MM.1S (cell line): ENCODE data around the gene STIM1.

Experiments used
- DNase-seq: peaks from one replicate; pipeline ENCODE4 v3.0.0-alpha.2; 2015
- H2AFZ ChIP-seq: fragments of 300-600 bp; sonication (generic); 2 replicates; pipeline ENCODE4 v1.6.0; 2016; ENCODE audit warnings: antibody characterized with exemption, low read length
- H3F3A ChIP-seq: fragments of 300-600 bp; sonication (generic); 2 replicates; pipeline ENCODE4 v1.6.1; 2016; ENCODE audit warnings: mild to moderate bottlenecking, antibody characterized with exemption, low read length, moderate library complexity, mixed read lengths; ENCODE audit not compliant: insufficient read depth
- H3K27ac ChIP-seq: fragments of 300-600 bp; sonication (generic); 2 replicates; pipeline ENCODE4 v1.5.1; 2016; ENCODE audit warnings: mild to moderate bottlenecking, low read length
- H3K27me3 ChIP-seq: fragments of 300-600 bp; sonication (generic); replicated peaks from 2 replicates; pipeline ENCODE4 v1.6.0; 2016; ENCODE audit warnings: low read length; ENCODE audit not compliant: insufficient read depth
- H3K36me3 ChIP-seq: fragments of 300-600 bp; sonication (generic); replicated peaks from 2 replicates; pipeline ENCODE4 v1.6.1; 2016; ENCODE audit warnings: mild to moderate bottlenecking, low read length, mixed read lengths; ENCODE audit not compliant: insufficient read depth
- H3K4me1 ChIP-seq: fragments of 300-600 bp; sonication (generic); 2 replicates; pipeline ENCODE4 v1.6.1; 2016; ENCODE audit warnings: low read length, mixed read lengths
- H3K4me2 ChIP-seq: fragments of 300-600 bp; sonication (generic); 2 replicates; pipeline ENCODE4 v1.6.0; 2016; ENCODE audit warnings: low read depth, low read length
- H3K4me3 ChIP-seq: fragments of 300-600 bp; sonication (generic); 2 replicates; pipeline ENCODE4 v1.5.1; 2016; ENCODE audit warnings: low read length, mixed read lengths
- H3K79me2 ChIP-seq: fragments of 300-600 bp; sonication (generic); 2 replicates; pipeline ENCODE4 v1.6.1; 2016; ENCODE audit warnings: mixed run types, low read length, mixed read lengths
- H3K9ac ChIP-seq: fragments of 300-600 bp; sonication (generic); 2 replicates; pipeline ENCODE4 v1.6.1; 2016; ENCODE audit warnings: low read length, mixed read lengths
- H3K9me2 ChIP-seq: fragments of 300-600 bp; sonication (generic); replicated peaks from 2 replicates; pipeline ENCODE4 v1.6.1; 2016; ENCODE audit warnings: mild to moderate bottlenecking, low read length, mixed read lengths; ENCODE audit not compliant: insufficient read depth
- H3K9me3 ChIP-seq: fragments of 300-600 bp; sonication (generic); replicated peaks from 2 replicates; pipeline ENCODE4 v1.6.1; 2016; ENCODE audit warnings: mild to moderate bottlenecking, low read length, mixed read lengths; ENCODE audit not compliant: insufficient read depth
- H4K20me1 ChIP-seq: fragments of 300-600 bp; sonication (generic); 2 replicates; pipeline ENCODE4 v1.6.1; 2016; ENCODE audit warnings: mild to moderate bottlenecking, low read length, moderate library complexity, mixed read lengths; ENCODE audit not compliant: insufficient read depth
- CTCF ChIP-seq: fragments of 300-600 bp; sonication (generic); IDR thresholded peaks from 2 replicates; pipeline ENCODE4 v1.5.1; 2016; ENCODE audit warnings: antibody characterized with exemption, low read length, mixed read lengths
- EZH2 ChIP-seq: fragments of 300-600 bp; sonication (generic); optimal IDR thresholded peaks from 2 replicates; pipeline ENCODE3; 2017; ENCODE audit warnings: low read depth, mild to moderate bottlenecking, antibody characterized with exemption, low read length, mixed read lengths
- EZH2phosphoT487 ChIP-seq: fragments of 300-600 bp; sonication (generic); IDR thresholded peaks from 2 replicates; pipeline ENCODE4 v1.6.1; 2018; ENCODE audit warnings: antibody characterized with exemption, low read length

The STIM1 gene

GRCh38 chr11:3840004-3840869, 15.2 kb upstream of the STIM1 start:
- Histone ChIP-seq H3K27me3 (no peaks in the 10 kb centered on the region), H3K4me1 (peaks cover 34% of the 10 kb centered on the region), H2AFZ (peak overlapping the region; percentile 57; the same call in 1 of the 2 replicates), H3K27ac (peak overlapping the region; percentile 29; the same call in 1 of the 2 replicates), H3K4me3 (peak overlapping the region; percentile 71), H3K36me3 (no peaks in the 10 kb centered on the region; the same call in 1 of the 2 replicates), H3F3A (peaks cover 7% of the 10 kb centered on the region), H3K9ac (peak overlapping the region; percentile 97), H4K20me1 (0 out of 2 replicates have a peak, but pooled peaks cover 4% of the 10 kb centered on the region), H3K9me3 (no peaks in the 10 kb centered on the region), H3K4me2 (peak overlapping the region; percentile 87), H3K9me2 (no peaks in the 10 kb centered on the region), H3K79me2 (peaks cover 54% of the 10 kb centered on the region)
- no peak for DNase-seq
- TF ChIP-seq EZH2phosphoT487 (no peak), CTCF (no peak), EZH2 (no peak)

- H3K4me1 ChIP-seq, result peaks cover 34% of the 10 kb centered on the region
- H3K9ac ChIP-seq, result peak within 1 kb of the TSS; percentile 97
- H3K4me2 ChIP-seq, result peak within 1 kb of the TSS; percentile 87
- no peaks in the 10 kb centered on the region for H3K27me3 ChIP-seq
- no peaks in the 10 kb centered on the region for H3K9me3 ChIP-seq
- H3K27ac ChIP-seq, result peak within 1 kb of the TSS; percentile 91
- 0 out of 2 replicates have a peak, but pooled peaks cover 4% of the 10 kb centered on the region for H4K20me1 ChIP-seq
- no peaks in the 10 kb centered on the region for H3K9me2 ChIP-seq
- peaks cover 47% of the 10 kb centered on the region for H3K79me2 ChIP-seq
- H2AFZ ChIP-seq, result peak within 1 kb of the TSS; percentile 57
- peaks cover 7% of the 10 kb centered on the region for H3F3A ChIP-seq
- peak within 1 kb of the TSS; percentile 76 for H3K4me3 ChIP-seq
- DNase-seq, result peak; percentile 81
- no peak for TF ChIP-seq CTCF
- no peak for TF ChIP-seq EZH2phosphoT487
- TF ChIP-seq EZH2, result no peak
- no peaks in the 10 kb centered on the region; the same call in 1 of the 2 replicates for H3K36me3 ChIP-seq
These were observed 14.5 kb upstream of the STIM1 start, which contains the start of gene RHOG for GRCh38 chr11:3840870-3841425. RHOG (minus strand) TSS chr11:3840959; CDS start chr11:3828138, 12,821 bp downstream.

GRCh38 chr11:3841426-3842350, 13.8 kb upstream of the STIM1 start:
- Histone ChIP-seq H3K27me3 (no peaks in the 10 kb centered on the region), H3K9ac (peak overlapping the region; percentile 97), H2AFZ (peak overlapping the region; percentile 51), H3F3A (peaks cover 7% of the 10 kb centered on the region), H3K4me2 (peak overlapping the region; percentile 64), H4K20me1 (0 out of 2 replicates have a peak, but pooled peaks cover 4% of the 10 kb centered on the region), H3K9me3 (no peaks in the 10 kb centered on the region), H3K27ac (peak overlapping the region; percentile 91), H3K79me2 (peaks cover 40% of the 10 kb centered on the region), H3K4me1 (peaks cover 34% of the 10 kb centered on the region), H3K9me2 (no peaks in the 10 kb centered on the region), H3K36me3 (no peaks in the 10 kb centered on the region; the same call in 1 of the 2 replicates), H3K4me3 (peak overlapping the region; percentile 76)
- DNase-seq, result peak; percentile 89
- TF ChIP-seq EZH2phosphoT487, result no peak
- TF ChIP-seq EZH2, result no peak
- TF ChIP-seq CTCF, result peak; percentile 83
